ENCODE measurements around the gene CACTIN.

- TF ChIP-seq CTCF (conservative IDR thresholded peaks at IDR 0.05) (no peak), EZH2 (IDR thresholded peaks at IDR 0.05; ENCODE audit: low read depth) (no peak)
Observed at GRCh38 chr19:3620817-3621547, 5.6 kb downstream of the CACTIN start.
